A204.1 (cell line): Measurements from ENCODE around the gene SH3BP5L.
"Not testable (repeated sequence)": the region's sequence is repeated elsewhere in the genome, so short reads cannot be mapped to it uniquely, and the experiment has no call there.

Experiments used
- FAIRE-seq: peaks from 2 replicates; lab custom pipeline; 2012; peaks lifted over from hg19 to GRCh38; lab: Jason Lieb, UNC

The SH3BP5L gene

GRCh38 chr1:248850536-248851251 is 25.0 kb upstream of the SH3BP5L start:
- no peak for FAIRE-seq

DNA sequence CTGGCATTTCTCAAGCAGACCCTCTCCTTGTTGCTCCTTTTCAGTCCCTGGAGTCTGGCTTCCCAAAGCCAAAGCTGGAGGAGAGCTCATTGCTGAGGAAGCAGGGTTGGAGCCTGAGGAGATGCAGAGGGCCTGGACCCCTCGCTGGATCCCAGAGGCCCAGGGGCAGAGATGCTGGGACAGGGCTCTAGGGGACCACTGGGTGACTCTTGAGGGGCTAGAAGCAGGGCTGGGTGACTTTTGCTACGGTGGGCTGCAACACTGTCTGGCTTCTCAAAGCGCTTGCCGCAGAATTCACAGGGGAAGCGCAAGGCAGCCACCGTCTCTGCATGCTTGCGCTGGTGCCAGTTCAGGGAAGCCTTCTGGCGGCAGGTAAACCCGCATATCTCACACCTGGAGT is 24.4 kb upstream of the SH3BP5L start:
- FAIRE-seq: no peak

DNA sequence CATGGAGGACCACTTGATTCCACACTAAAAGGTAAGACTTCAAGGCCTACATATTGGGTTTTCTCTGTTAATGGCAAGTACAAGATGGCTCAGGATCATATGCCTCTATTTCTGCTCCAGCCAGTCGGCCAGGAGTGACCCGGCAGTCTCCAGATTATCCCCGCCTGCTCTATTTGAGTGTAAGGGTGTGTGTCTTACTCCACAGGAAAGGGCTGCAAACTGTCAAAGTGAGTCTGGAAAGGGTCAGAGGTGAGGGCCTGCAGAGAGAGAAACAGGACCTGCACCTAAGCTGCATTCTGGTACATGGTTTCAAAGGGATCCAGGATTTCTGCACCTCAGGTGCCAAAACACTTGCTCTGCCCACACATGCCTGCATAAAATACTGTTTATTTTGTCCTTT is 23.9 kb upstream of the SH3BP5L start:
- FAIRE-seq: no peak

DNA sequence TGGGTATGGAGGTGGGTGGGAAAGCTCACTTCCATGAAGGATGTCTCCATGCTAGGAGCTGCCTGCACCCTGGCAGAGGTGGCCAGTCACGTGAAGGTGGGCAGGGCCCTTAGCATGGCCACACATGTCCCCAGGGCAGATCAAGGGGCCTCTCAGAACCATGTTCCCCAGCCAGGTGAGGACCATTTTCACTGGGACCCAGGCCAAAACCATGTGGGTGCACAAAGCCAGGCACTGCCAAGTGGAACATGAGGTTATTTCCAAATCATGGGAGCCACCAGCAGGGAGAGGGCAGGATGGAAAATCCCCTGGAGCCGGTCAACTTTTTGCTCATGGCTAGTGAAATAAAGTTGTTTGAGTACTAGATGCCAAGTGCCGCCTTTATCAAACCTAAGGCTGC is 23.4 kb upstream of the SH3BP5L start:
- no peak for FAIRE-seq

DNA sequence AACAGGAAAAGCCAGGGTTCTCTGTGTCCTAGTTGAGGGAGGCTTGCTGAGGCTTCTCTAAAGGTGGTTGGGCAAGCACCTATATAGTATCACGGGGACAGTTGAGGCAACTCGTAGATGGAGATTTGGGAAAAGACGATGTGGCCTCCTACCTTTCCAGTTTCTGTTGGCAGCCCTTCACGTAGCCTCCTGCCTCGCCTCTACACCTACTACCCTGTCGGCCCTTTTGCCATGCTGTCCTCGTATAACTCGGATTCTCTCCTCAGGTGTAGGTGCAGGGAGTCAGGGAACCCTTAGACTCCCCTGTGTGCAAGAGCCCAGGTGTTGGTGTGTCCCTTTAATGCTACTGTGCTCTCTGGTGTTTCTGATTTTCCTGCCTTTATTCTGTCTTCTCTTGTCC is 22.9 kb upstream of the SH3BP5L start:
- no peak for FAIRE-seq

DNA sequence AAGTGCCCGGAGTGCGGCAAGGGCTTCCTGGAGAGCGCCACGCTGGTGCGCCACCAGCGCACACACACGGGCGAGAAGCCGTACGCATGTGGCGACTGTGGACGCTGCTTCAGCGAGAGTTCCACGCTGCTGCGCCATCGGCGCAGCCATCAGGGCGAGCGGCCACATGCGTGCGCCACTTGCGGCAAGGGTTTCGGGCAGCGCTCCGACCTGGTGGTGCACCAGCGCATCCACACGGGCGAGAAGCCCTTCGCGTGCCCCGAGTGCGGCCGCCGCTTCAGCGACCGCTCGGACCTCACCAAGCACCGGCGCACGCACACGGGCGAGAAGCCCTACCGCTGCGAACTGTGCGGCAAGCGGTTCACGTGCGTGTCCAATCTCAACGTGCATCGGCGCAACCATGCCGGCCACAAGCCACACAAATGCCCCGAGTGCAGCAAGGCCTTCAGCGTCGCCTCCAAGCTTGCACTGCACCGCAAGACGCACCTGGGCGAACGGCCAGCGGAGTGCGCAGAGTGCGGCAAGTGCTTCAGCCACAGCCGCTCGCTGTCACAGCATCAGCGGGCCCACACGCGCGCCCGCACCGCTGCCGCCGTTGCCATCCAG is 22.3 kb upstream of the SH3BP5L start:
- no peak for FAIRE-seq

DNA sequence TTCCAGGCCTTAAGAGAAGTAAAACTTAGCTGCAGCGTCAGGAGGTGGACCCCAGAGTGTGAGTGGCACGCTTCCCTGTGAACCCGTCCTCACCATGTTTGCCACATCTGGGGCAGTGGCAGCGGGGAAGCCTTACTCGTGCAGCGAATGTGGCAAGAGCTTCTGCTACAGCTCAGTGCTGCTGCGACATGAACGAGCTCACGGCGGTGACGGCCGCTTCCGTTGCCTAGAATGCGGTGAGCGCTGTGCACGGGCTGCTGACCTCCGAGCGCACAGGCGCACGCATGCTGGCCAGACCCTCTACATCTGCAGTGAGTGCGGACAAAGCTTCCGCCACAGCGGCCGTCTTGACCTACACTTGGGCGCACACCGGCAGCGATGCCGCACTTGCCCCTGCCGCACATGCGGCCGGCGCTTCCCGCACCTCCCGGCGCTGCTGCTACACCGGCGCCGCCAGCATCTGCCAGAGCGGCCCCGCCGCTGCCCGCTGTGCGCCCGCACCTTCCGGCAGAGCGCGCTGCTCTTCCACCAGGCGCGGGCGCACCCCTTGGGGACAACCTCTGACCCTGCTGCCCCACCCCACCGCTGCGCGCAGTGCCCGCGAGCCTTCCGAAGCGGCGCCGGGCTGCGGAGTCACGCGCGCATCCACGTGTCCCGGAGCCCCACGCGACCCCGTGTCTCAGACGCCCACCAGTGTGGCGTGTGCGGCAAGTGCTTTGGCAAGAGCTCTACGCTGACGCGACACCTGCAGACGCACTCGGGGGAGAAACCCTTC is 21.7 kb upstream of the SH3BP5L start:
- no peak for FAIRE-seq

DNA sequence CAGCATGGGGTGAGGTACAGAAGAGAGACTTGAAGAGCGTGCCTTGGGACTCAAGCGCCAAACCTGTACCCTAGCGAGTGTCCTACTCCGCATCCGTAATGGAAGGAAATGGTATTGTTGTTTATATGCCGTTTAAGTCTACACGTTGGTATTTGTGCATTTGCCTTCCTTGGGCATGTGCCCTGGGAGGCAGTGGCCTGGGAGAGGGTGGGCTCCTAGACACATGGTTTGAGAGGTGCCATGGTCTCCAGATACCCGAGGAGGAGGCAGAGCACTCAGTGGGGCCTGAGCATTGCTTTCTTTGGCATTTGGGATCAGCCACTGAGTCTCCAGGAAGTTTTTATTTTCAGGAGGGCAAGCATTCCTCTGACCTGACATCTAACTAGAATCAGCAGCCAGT is 18.8 kb upstream of the SH3BP5L start:
- FAIRE-seq: no peak

GRCh38 chr1:248843687-248844086 is 18.0 kb upstream of the SH3BP5L start:
- no peak for FAIRE-seq

DNA sequence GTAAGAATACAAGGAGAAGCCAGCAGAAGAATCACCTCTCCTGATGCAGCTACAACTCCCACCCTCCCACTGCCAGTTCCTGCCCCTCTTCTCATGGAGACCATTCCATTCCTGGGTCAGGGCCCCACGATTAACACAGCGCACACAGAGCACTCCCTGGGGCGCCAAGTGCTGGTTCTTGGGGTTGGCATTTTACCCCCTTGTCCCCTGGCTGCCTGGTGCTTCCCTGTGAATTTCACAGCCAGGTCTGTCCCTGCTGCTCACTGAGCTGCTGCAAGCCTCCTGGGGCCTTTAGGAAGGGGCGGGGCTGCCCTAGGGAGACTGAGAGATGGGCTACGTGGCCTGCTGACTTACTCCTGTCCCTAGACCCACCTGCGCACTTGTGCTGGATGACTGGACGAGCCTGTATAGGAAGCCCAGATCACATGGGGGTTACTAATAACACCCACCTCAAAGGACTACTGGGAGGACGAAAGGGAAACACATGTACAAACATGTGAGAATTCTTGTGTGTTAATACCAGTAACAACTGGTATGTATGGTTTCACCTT is 17.1 kb upstream of the SH3BP5L start:
- FAIRE-seq: no peak

- FAIRE-seq: no peak
Measured at GRCh38 chr1:248841702-248842395, 16.1 kb upstream of the SH3BP5L start.

DNA sequence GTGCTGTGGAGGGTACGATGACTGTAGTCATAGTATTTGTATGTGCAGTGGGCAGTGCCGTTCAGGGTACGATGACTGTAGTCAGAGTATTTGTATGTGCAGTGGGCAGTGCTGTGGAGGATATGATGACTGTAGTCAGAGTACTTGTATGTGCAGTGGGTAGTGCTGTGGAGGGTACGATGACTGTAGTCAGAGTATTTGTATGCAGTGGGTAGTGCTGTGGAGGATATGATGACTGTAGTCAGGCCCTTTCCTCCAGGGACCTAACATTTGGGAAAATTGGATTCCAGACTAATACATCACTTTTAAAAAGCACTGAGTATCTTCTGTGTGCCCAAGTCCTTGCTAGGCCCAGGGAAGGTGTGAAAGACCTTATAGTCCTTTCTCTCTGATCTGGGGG is 15.2 kb upstream of the SH3BP5L start:
- FAIRE-seq: no peak

GRCh38 chr1:248839168-248839555 is 13.4 kb upstream of the SH3BP5L start:
- FAIRE-seq: no peak

- no peak for FAIRE-seq
Measured at GRCh38 chr1:248838357-248839167, 12.8 kb upstream of the SH3BP5L start.

- FAIRE-seq: peak; percentile 82
Measured at GRCh38 chr1:248837781-248838356, 12.2 kb upstream of the SH3BP5L start, which contains the start of gene ZNF672. TSS of gene ZNF672 (plus strand) at chr1:248838224. CDS start at chr1:248847275, 9,051 bp downstream.

- FAIRE-seq: no peak
Measured at GRCh38 chr1:248837045-248837780, 11.5 kb upstream of the SH3BP5L start.

DNA sequence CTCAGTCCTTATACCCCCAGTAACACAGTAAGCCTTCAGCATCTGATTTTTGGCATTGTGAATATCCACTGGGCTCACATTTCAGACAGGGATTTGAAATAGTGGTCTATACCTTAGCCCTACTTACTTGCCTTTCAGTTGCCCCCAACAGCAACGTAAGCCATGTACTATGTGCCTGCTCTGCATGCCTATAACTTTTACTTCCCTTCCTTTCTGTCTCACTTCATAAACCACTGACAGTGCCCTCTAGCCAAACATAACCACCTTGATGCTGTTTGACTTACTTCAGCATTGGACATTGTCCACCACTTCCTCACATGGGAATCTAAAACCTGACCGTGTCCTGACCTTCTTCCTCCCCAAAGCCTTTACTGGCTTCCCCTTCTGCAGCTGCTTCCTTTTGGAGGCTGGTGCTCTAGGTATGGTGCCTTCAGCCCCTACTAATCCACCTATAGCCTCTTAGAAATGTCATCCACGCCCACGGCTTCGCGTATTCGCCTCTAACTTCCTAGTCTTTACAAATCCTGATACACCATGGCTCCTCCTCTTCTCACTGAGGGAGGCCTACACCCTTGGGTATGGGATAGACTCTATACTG is 8.7 kb upstream of the SH3BP5L start:
- no peak for FAIRE-seq

GRCh38 chr1:248831842-248832241 is 6.1 kb upstream of the SH3BP5L start:
- no peak for FAIRE-seq

- not testable (repeated sequence) for FAIRE-seq
Measured at GRCh38 chr1:248830718-248831017, 5.0 kb upstream of the SH3BP5L start.

DNA sequence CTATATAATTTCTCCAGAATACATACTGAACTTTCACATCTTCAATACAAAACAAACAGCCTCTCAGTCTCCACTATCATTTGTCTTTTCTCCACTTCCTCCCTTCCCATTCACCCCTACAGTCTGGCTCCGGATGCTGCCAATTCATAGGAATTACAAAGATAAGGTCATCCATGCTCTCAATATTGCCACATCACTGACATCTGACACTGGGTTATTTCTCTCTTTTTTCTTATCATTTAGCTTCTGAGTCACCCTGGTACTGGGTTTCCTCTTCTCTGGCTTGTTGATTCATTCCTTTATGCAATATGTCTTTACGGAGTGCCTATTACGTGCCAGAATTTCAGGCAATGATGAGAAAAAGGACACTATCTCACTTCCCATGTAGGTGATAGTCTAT is 3.1 kb upstream of the SH3BP5L start:
- FAIRE-seq: no peak
